Right kidney (tissue), 1 donor: ENCODE data around the gene COG1.

Experiments used
- DNase-seq: peaks from one replicate; pipeline ENCODE4 v3.0.0-alpha.2; 2016

The COG1 gene

DNA sequence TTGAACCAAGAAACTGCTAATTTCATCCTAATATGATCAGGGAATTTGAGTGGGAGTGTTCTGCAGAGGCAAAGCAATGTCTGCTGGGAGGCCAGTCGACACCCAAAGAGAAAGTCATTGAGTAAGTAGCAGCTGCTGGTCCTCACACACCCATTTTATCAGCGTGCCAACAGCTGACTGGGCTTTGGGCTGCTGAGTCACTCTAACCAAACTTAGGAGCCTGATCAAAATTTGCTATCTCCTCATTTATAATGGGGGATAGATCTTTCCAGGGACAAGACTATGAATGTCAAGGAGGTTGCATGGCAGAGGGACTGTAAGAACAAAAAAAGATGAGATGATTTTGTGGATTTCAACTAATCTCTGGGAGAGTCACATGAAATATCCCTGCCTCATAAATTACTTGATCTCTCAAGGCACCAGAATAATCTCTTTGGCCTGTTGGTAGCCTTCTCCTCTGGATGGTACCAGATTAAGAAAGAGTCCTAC lies 35.9 kb downstream of the COG1 start:
- no peak for DNase-seq

GRCh38 chr17:73230088-73230487 lies 37.2 kb downstream of the COG1 start:
- DNase-seq: no peak

- DNase-seq: no peak
These were observed 38.5 kb downstream of the COG1 start for GRCh38 chr17:73231395-73231794.

GRCh38 chr17:73231841-73232586 lies 39.2 kb downstream of the COG1 start:
- peak; percentile 97 for DNase-seq

DNA sequence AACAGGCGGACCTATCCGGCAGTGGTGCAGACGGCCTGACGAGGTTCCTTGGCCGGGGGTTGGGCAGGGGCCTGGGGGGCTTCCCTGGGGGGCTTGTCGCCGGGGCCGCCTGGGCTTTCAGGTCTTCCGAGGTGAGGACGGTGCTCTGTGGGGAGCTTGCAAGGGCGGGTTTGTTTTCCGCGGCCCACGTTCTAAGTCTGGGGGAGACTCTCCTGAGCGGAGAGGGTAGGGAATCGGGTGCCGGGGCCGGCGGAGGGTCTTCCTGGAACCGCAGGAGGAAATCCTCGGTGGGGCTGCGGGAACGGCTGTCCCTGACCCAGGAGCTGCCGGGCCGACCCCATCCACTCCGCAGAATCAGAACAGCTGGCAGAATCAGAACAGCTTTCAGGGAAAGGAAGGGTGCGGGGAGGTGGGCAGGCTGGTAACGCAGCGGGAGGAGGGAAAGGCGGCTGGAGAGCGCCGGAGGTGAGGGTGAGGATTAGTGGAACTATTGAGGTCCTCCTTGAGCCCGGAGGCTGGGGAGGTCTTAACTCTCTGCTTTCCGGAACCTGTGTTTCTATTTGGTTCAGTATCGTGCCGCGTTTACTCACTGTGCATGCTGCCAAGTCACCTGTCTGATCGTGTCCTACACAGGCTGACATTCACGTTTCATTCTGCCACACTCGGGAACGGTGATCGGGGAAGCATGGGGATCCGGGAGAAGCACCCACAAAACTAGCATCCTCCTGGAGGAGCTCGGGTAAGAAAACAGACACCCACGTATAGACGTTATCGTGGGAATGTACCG lies 39.9 kb downstream of the COG1 start:
- no peak for DNase-seq

DNA sequence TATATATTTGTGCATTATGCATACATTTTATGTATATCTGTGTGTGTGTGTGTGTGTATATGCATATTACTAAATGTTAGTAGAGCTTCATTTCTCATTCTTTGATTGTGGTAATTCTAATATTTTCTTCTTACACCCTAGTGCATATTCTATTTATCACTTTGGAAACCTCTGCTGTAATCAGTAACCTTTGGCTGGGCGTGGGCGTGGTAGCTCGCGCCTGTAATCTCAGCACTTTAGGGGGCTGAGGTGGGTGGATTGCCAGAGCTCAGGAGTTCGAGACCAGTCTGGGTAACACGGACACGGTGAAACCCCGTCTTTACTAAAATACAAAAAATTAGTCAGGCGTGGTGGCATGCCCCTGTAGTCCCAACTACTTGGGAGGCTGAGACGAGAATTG lies 41.9 kb downstream of the COG1 start:
- no peak for DNase-seq

DNA sequence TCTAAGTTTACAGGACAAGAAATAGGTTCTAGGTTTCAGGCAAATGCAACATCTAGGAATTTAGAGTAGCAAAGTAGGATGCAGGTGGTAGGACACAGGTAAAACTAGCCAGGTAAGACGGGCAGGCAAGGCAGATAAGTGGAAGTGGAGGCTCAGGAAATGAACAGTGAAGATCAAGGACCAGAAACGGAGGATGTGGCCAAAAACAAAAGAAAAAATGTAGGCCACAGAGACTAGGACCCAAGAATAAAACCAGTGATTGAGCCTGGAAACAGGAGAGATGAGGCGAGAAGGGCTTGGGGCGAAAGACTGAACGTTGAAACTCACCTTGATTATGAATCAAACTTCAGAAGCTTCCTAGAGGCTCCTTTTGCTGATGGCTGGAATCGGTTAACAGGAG lies 44.9 kb downstream of the COG1 start:
- no peak for DNase-seq

- no peak for DNase-seq
These were observed 47.7 kb downstream of the COG1 start for GRCh38 chr17:73240561-73240960.

DNA sequence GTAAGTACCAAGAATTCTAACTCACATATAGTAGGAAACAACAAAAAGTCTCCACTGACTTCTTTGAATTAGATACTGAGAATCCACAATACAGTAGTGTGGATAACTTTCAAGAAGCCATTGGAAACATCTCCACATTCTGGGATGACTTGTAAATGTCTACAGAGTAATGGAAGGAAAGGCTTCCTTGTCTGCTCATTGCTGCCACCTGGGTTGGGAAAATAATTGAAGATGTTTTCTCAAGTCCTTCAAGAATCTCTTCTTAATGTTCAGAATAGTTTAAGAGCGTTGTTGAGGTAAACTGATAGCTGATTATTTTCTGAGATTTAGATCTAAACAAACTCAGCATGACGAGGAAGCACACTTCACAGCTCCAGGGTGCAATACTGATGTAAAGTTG lies 54.9 kb downstream of the COG1 start:
- no peak for DNase-seq

GRCh38 chr17:73248532-73248931 lies 55.7 kb downstream of the COG1 start:
- no peak for DNase-seq

DNA sequence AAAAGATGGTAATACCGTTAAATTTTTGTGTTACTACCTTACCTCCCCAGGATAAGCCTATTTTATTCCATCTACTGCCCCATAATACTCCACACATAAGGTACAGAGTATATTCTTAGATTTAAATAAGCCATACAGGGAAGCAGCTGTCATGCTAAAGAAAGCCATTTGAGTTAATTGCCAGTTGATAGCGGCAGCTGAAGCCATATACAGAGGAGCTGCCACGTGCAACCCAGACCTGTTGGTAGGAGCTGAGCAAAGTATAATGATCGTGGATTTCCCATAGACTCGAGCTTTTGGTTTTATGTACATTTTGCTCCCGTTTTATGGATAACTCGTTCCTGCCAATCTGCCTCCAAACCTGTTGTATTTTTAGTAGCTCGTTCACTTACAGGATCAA lies 56.8 kb downstream of the COG1 start:
- DNase-seq: no peak

GRCh38 chr17:73250851-73251640 lies 58.2 kb downstream of the COG1 start:
- DNase-seq: no peak

GRCh38 chr17:73251871-73252270 lies 59.0 kb downstream of the COG1 start:
- no peak for DNase-seq

- DNase-seq: peak; percentile 61
These were observed 62.9 kb downstream of the COG1 start for GRCh38 chr17:73255671-73256181.

- peak; percentile 37 for DNase-seq
These were observed 63.4 kb downstream of the COG1 start for GRCh38 chr17:73256220-73256619.

DNA sequence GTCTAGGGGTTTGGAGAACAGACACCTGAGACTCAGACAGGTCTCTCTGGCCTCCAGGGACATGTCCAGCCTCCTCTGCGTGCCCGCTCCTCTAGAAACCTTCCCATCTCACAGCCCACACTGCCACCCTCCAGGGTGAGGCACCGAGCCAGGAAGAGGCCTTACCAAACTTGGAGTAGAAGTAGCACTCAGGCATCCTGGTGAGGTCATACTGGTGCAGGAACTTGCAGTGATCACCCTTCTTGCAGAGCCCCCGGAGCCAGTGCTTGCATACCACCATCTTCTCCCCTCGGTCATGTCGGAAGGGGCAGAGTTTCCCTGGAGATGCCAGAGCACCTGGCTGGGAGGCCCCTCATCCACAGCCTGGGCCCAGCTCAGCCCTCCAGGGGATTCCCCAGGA lies 64.7 kb downstream of the COG1 start:
- DNase-seq: no peak
